ENCODE data around the gene TSPAN5. TPM values are rescaled to one million over a fixed set of nuclear protein-coding genes. Genes with fewer than 3 reads are reported as not detected.
"Not testable (repeated sequence)": the region's sequence is repeated elsewhere in the genome, so short reads cannot be mapped to it uniquely, and the experiment has no call there.

Gene TSPAN5
- total RNA-seq, 1 donor from 2014 or later: 1.6 TPM

DNA sequence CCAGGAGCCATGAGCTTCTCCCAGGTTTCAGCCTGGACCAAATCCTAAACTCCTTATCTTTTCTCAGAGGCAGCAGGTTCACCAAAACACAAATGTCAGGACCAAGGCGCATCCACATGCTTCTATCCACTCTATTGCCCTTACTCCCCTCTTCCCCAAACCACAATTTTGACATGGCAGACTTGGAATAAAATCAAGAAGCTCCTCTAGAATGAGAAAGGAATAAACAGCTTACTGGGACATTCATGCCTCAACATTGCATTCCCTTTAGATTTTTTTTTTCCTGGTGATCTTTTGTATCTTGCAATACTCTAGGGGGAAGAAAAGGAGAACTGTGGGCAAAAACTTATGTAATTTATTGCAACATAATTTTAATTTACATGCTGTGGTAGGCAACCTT is 119.1 kb downstream of the TSPAN5 start:
- Mint-ChIP-seq H3K9me3 (no peaks in the 10 kb centered on the region), H3K27ac (no peak overlapping the region), H3K4me3 (no peak overlapping the region), H3K36me3 (ENCODE audit: low read depth) (no peaks in the 10 kb centered on the region), H3K4me1 (no peaks in the 10 kb centered on the region), H3K27me3 (no peaks in the 10 kb centered on the region)
- ATAC-seq (ENCODE audit: low read depth): no peak
- no peak for DNase-seq
- ChIA-PET POLR2A (no interaction called here), CTCF (no interaction called here)
- TF ChIP-seq, protein P1, sequence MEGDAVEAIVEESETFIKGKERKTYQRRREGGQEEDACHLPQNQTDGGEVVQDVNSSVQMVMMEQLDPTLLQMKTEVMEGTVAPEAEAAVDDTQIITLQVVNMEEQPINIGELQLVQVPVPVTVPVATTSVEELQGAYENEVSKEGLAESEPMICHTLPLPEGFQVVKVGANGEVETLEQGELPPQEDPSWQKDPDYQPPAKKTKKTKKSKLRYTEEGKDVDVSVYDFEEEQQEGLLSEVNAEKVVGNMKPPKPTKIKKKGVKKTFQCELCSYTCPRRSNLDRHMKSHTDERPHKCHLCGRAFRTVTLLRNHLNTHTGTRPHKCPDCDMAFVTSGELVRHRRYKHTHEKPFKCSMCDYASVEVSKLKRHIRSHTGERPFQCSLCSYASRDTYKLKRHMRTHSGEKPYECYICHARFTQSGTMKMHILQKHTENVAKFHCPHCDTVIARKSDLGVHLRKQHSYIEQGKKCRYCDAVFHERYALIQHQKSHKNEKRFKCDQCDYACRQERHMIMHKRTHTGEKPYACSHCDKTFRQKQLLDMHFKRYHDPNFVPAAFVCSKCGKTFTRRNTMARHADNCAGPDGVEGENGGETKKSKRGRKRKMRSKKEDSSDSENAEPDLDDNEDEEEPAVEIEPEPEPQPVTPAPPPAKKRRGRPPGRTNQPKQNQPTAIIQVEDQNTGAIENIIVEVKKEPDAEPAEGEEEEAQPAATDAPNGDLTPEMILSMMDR (IDR thresholded peaks at IDR 0.05): no peak
- intact Hi-C loops (cut with micrococcal nuclease): no loop called here

- H3K4me3 Mint-ChIP-seq: no peak overlapping the region
- H3K4me1 Mint-ChIP-seq: no peaks in the 10 kb centered on the region
- POLR2A ChIA-PET: no interaction called here
- CTCF ChIA-PET: no interaction called here
- no peaks in the 10 kb centered on the region for H3K27me3 Mint-ChIP-seq
- ATAC-seq (ENCODE audit: low read depth) (no peak), DNase-seq (no peak)
- TF ChIP-seq, protein P1 (IDR thresholded peaks at IDR 0.05): no peak
- intact Hi-C loops (cut with micrococcal nuclease): no loop called here
- H3K36me3 Mint-ChIP-seq (ENCODE audit: low read depth): no peaks in the 10 kb centered on the region
- no peak overlapping the region for H3K27ac Mint-ChIP-seq
- H3K9me3 Mint-ChIP-seq: peaks cover 3% of the 10 kb centered on the region
Observed at GRCh38 chr4:98536631-98537030, 121.8 kb downstream of the TSPAN5 start.

DNA sequence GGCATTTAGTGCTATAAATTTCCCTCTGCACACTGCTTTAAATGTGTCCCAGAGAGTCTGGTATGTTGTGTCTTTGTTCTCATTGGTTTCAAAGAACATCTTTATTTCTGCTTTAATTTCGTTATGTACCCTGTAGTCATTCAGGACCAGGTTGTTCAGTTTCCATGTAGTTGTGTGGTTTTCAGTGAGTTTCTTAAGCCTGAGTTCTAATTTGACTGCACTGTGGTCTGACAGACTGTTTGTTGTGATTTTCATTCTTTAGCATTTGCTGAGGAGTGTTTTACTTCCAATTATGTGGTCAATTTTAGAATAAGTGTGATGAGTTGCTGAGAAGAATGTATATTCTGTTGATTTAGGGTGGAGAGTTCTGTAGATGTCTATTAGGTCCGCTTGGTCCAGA is 124.3 kb downstream of the TSPAN5 start:
- H3K27ac Mint-ChIP-seq; intact Hi-C loops (cut with micrococcal nuclease): not testable (repeated sequence)
- POLR2A ChIA-PET: interaction anchor here (0.6 kb wide), 1 partner anchor 152 kb away, joined by 3 read pairs; no protein-coding TSS in a partner anchor

DNA sequence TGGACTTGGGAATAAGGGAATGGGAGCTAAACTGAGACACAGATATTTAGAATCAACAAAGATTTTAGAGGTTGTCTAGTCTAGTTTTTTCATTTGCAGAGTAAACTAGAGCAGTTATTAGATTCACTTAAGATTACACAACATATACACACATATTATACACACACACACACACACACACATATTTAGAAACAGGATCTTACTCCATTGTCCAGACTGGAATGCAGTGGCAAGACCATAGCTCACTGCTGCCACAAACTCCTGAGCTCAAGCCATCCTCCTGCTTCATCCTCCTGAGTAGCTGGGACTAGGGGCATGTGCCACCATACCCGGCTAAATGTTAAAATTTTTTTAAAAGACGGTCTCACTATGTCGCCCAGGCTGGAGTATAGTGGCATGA is 127.8 kb downstream of the TSPAN5 start:
- POLR2A ChIA-PET: no interaction called here

More for the DNA sequence above, 124.3 kb downstream of the TSPAN5 start:
- H3K4me1 Mint-ChIP-seq; H3K27me3 Mint-ChIP-seq; DNase-seq; H3K36me3 Mint-ChIP-seq (ENCODE audit: low read depth); CTCF ChIA-PET; ATAC-seq (ENCODE audit: low read depth); H3K4me3 Mint-ChIP-seq; H3K9me3 Mint-ChIP-seq: not testable (repeated sequence)

GRCh38 chr4:98529970-98530569 is 128.3 kb downstream of the TSPAN5 start:
- H3K4me1 Mint-ChIP-seq: no peaks in the 10 kb centered on the region
- H3K4me3 Mint-ChIP-seq: no peak overlapping the region
- TF ChIP-seq, protein P1 (IDR thresholded peaks at IDR 0.05): no peak
- H3K27me3 Mint-ChIP-seq: no peaks in the 10 kb centered on the region
- H3K27ac Mint-ChIP-seq: no peak overlapping the region
- DNase-seq (no peak), ATAC-seq (ENCODE audit: low read depth) (no peak)
- CTCF ChIA-PET: no interaction called here
- POLR2A ChIA-PET: no interaction called here
- intact Hi-C loops (cut with micrococcal nuclease): no loop called here
- no peaks in the 10 kb centered on the region for H3K36me3 Mint-ChIP-seq (ENCODE audit: low read depth)
- peaks cover 3% of the 10 kb centered on the region for H3K9me3 Mint-ChIP-seq

More for the DNA sequence above, 127.8 kb downstream of the TSPAN5 start:
- CTCF ChIA-PET: no interaction called here
- Mint-ChIP-seq H3K27me3 (no peaks in the 10 kb centered on the region), H3K4me1 (no peaks in the 10 kb centered on the region), H3K36me3 (ENCODE audit: low read depth) (no peaks in the 10 kb centered on the region), H3K9me3 (peaks cover 3% of the 10 kb centered on the region), H3K4me3 (no peak overlapping the region), H3K27ac (no peak overlapping the region)
- ATAC-seq (ENCODE audit: low read depth) (no peak), DNase-seq (no peak)
- intact Hi-C loops (cut with micrococcal nuclease): no loop called here
- TF ChIP-seq, protein P1 (IDR thresholded peaks at IDR 0.05): no peak

DNA sequence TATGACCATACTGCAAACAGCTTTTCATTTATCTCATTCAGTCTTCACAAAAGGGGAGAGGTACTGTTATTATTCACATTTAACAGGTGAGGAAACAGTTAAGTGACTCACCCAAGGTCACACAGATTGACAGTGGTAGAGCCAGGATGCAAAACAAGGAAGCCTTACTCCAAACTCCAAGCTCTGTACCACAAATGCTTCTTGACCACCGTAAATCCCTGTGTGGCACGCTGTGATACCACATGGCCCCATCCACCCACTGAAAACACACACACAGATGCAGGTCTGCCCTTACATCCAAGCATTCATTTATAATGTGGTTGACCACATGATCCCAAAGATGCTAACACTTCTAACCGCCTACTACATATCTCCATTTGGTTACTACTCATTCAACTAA is 129.5 kb downstream of the TSPAN5 start:
- ChIA-PET POLR2A (no interaction called here), CTCF (no interaction called here)
- Mint-ChIP-seq H3K4me1 (no peaks in the 10 kb centered on the region), H3K4me3 (no peak overlapping the region), H3K9me3 (peaks cover 3% of the 10 kb centered on the region), H3K36me3 (ENCODE audit: low read depth) (no peaks in the 10 kb centered on the region), H3K27me3 (no peaks in the 10 kb centered on the region), H3K27ac (no peak overlapping the region)
- DNase-seq: no peak
- TF ChIP-seq, protein P1 (IDR thresholded peaks at IDR 0.05): no peak
- ATAC-seq (ENCODE audit: low read depth): no peak
- intact Hi-C loops (cut with micrococcal nuclease): no loop called here
